Osteoblast (primary cell): ENCODE results near the gene ZNF483. TPM values are rescaled to one million over a fixed set of nuclear protein-coding genes. Genes with fewer than 3 reads are reported as not detected.
"Not testable (repeated sequence)": the region's sequence is repeated elsewhere in the genome, so short reads cannot be mapped to it uniquely, and the experiment has no call there.

Source experiments
- DNase-seq: peaks from one replicate; pipeline ENCODE4 v3.0.0; 2011; ENCODE audit warnings: low spot score, mixed read lengths; ENCODE audit not compliant: insufficient read length; ENCODE audit errors: missing footprints
- H2AFZ ChIP-seq: 2 replicates; pipeline ENCODE4 v1.6.0; 2011; ENCODE audit warnings: mild to moderate bottlenecking, low read length
- H3K27ac ChIP-seq: 2 replicates; pipeline ENCODE4 v1.5.1; 2011; ENCODE audit warnings: mild to moderate bottlenecking, low read depth, low read length, moderate library complexity
- H3K27me3 ChIP-seq: 2 replicates; pipeline ENCODE4 v1.6.0; 2012; ENCODE audit warnings: mild to moderate bottlenecking, control low read depth, inconsistent platforms, low read length, moderate library complexity; ENCODE audit not compliant: insufficient read depth
- H3K36me3 ChIP-seq: 2 replicates; pipeline ENCODE4 v1.5.1; 2011; ENCODE audit warnings: mild to moderate bottlenecking, low read length, control low read depth, moderate library complexity; ENCODE audit not compliant: insufficient read depth
- H3K4me1 ChIP-seq: 2 replicates; pipeline ENCODE4 v1.5.1; 2011; ENCODE audit warnings: mild to moderate bottlenecking, low read length, control low read depth, moderate library complexity; ENCODE audit not compliant: insufficient read depth
- H3K4me2 ChIP-seq: 2 replicates; pipeline ENCODE4 v1.6.0; 2011; ENCODE audit warnings: mild to moderate bottlenecking, low read length; ENCODE audit not compliant: insufficient read depth
- H3K4me3 ChIP-seq: fragments of 200-600 bp; sonication (generic); 3 replicates; pipeline ENCODE4 v1.5.1; 2012; ENCODE audit warnings: mild to moderate bottlenecking, low read length, inconsistent platforms; ENCODE audit not compliant: insufficient read depth
- H3K79me2 ChIP-seq: 2 replicates; pipeline ENCODE4 v1.6.0; 2012; ENCODE audit warnings: mild to moderate bottlenecking, low read length, control low read depth, inconsistent platforms; ENCODE audit not compliant: insufficient read depth
- H3K9me3 ChIP-seq: 2 replicates; pipeline ENCODE4 v1.5.1; 2011; ENCODE audit warnings: low read depth, low read length, control low read depth
- H4K20me1 ChIP-seq: 2 replicates; pipeline ENCODE4 v1.6.0; 2012; ENCODE audit warnings: mild to moderate bottlenecking, low read length, control low read depth; ENCODE audit not compliant: insufficient read depth
- CTCF ChIP-seq: IDR thresholded peaks from 2 replicates; pipeline ENCODE4 v1.5.1; 2011; ENCODE audit warnings: mild to moderate bottlenecking, low read depth, low read length, moderate library complexity; ENCODE audit errors: extremely low read depth
- total RNA-seq: library from RNA; depleted of rRNA; stranded (reverse); fragments of >200 nt; gene quantifications from 2 replicates; pipeline ENCODE4 v1.2.3, GENCODE V29; 2012

The ZNF483 gene
- total RNA-seq, 1 donor = 6.2 TPM

- peak; percentile 69 for DNase-seq
- Histone ChIP-seq H2AFZ (no peak overlapping the region), H3K36me3 (peaks cover 15% of the 10 kb centered on the region), H3K4me1 (peaks cover 3% of the 10 kb centered on the region), H3K4me3 (no peak overlapping the region), H3K4me2 (no peak overlapping the region), H3K79me2 (no peaks in the 10 kb centered on the region), H4K20me1 (no peaks in the 10 kb centered on the region), H3K27me3 (no peaks in the 10 kb centered on the region), H3K27ac (no peak overlapping the region), H3K9me3 (peaks cover 3% of the 10 kb centered on the region)
- no peak for TF ChIP-seq CTCF
Measured at GRCh38 chr9:111559000-111559610, 34.1 kb downstream of the ZNF483 start.

GRCh38 chr9:111561165-111561719, 36.3 kb downstream of the ZNF483 start:
- Histone ChIP-seq H3K27ac (no peak overlapping the region), H4K20me1 (no peaks in the 10 kb centered on the region), H2AFZ (no peak overlapping the region), H3K36me3 (peaks cover 27% of the 10 kb centered on the region), H3K9me3 (peaks cover under 1% of the 10 kb centered on the region), H3K4me1 (peaks cover 3% of the 10 kb centered on the region), H3K4me3 (no peak overlapping the region), H3K4me2 (no peak overlapping the region), H3K79me2 (no peaks in the 10 kb centered on the region), H3K27me3 (no peaks in the 10 kb centered on the region)
- no peak for TF ChIP-seq CTCF
- DNase-seq = no peak

GRCh38 chr9:111566234-111566633, 41.3 kb downstream of the ZNF483 start:
- H3K36me3 ChIP-seq = peaks cover 73% of the 10 kb centered on the region
- H3K4me3 ChIP-seq = no peak overlapping the region
- H3K27me3 ChIP-seq = no peaks in the 10 kb centered on the region
- H3K4me1 ChIP-seq = no peaks in the 10 kb centered on the region
- H4K20me1 ChIP-seq = no peaks in the 10 kb centered on the region
- peaks cover 6% of the 10 kb centered on the region for H3K9me3 ChIP-seq
- no peak for TF ChIP-seq CTCF
- no peak overlapping the region for H2AFZ ChIP-seq
- no peak for DNase-seq
- no peaks in the 10 kb centered on the region for H3K79me2 ChIP-seq
- H3K4me2 ChIP-seq = no peak overlapping the region
- H3K27ac ChIP-seq = no peak overlapping the region

GRCh38 chr9:111568127-111568526, 43.1 kb downstream of the ZNF483 start:
- not testable (repeated sequence) for H3K9me3 ChIP-seq, H3K79me2 ChIP-seq, H3K4me2 ChIP-seq, H2AFZ ChIP-seq, H3K27me3 ChIP-seq, H3K4me3 ChIP-seq, DNase-seq, H3K4me1 ChIP-seq, H4K20me1 ChIP-seq, H3K27ac ChIP-seq
- peaks cover 75% of the 10 kb centered on the region for H3K36me3 ChIP-seq
